Calu3 (cell line): ENCODE measurements around the gene TOM1L2. TPM values are rescaled to one million over a fixed set of nuclear protein-coding genes. Genes with fewer than 3 reads are reported as not detected.
"Not testable (repeated sequence)": the region's sequence is repeated elsewhere in the genome, so short reads cannot be mapped to it uniquely, and the experiment has no call there.

Experiments
- BruUV-seq: library from RNA; stranded (reverse); fragments of 400-500 nt; replicated peaks from 2 replicates; lab custom pipeline; 2021; lab: Mats Ljungman, UMichigan
- CTCF ChIA-PET: fragments of 300-600 bp; sonication (Branson Sonifier 250); formaldehyde crosslinking; loops from one replicate; lab custom pipeline; 2022; ENCODE audit warnings: antibody characterized with exemption; lab: Charles Lee
- DNase-seq: peaks from one replicate; pipeline ENCODE4 v3.0.0; 2022
- H3K27ac Mint-ChIP-seq: one replicate; pipeline ENCODE4 v1.8.0; 2022; ENCODE audit warnings: mixed read lengths; ENCODE audit not compliant: unreplicated experiment
- H3K27me3 Mint-ChIP-seq: one replicate; pipeline ENCODE4 v1.8.0; 2022; ENCODE audit warnings: mixed read lengths; ENCODE audit not compliant: unreplicated experiment
- H3K36me3 Mint-ChIP-seq: one replicate; pipeline ENCODE4 v1.8.0; 2022; ENCODE audit warnings: mild to moderate bottlenecking, moderate library complexity, mixed read lengths; ENCODE audit not compliant: insufficient read depth, unreplicated experiment
- H3K4me1 Mint-ChIP-seq: one replicate; pipeline ENCODE4 v1.8.0; 2022; ENCODE audit warnings: mild to moderate bottlenecking, low read depth, mixed read lengths; ENCODE audit not compliant: unreplicated experiment
- H3K4me3 Mint-ChIP-seq: one replicate; pipeline ENCODE4 v1.8.0; 2022; ENCODE audit warnings: mild to moderate bottlenecking, low read depth, moderate library complexity, mixed read lengths; ENCODE audit not compliant: unreplicated experiment
- H3K9me3 Mint-ChIP-seq: one replicate; pipeline ENCODE4 v1.8.0; 2022; ENCODE audit warnings: low read depth, mixed read lengths; ENCODE audit not compliant: unreplicated experiment
- intact Hi-C: fragments of 100-400 bp; cut with micrococcal nuclease; formaldehyde crosslinking; loops from one replicate; pipeline ENCODE4 v1.10.0; 2022; ENCODE audit not compliant: unreplicated experiment
- total RNA-seq: library from RNA; stranded (reverse); gene quantifications from 2 replicates; pipeline ENCODE4 v1.2.3, GENCODE V29; 2022
- TF ChIP-seq, protein P1 (sequence below): fragments of 200-600 bp; IDR thresholded peaks from one replicate; pipeline ENCODE4 v1.8.0; 2022; ENCODE audit warnings: antibody characterized with exemption; ENCODE audit not compliant: unreplicated experiment

Gene TOM1L2
- total RNA-seq, 1 experiment from 2014 or later: 20.1 TPM

DNA sequence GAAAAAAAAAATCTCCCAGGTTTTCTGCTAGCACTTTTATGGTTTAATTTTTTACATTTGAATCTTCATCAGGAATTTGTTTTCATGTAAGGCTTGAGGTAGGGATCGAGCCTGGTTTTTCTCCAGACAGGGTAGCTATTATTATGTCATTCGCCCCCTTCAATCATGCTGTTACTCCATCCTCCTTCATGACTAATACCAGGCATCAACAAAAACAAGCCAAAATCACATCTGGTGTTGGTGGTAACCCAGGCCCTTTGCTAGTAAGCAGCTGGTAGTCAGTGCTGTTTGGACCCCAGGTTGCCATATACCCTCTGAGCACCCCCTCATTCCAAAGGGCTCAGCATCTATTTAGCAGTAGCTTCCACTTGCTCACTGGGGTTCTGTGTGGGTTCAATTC lies 30.0 kb upstream of the TOM1L2 start:
- CTCF ChIA-PET: no interaction called here
- H3K4me3 Mint-ChIP-seq: no peak overlapping the region

DNA sequence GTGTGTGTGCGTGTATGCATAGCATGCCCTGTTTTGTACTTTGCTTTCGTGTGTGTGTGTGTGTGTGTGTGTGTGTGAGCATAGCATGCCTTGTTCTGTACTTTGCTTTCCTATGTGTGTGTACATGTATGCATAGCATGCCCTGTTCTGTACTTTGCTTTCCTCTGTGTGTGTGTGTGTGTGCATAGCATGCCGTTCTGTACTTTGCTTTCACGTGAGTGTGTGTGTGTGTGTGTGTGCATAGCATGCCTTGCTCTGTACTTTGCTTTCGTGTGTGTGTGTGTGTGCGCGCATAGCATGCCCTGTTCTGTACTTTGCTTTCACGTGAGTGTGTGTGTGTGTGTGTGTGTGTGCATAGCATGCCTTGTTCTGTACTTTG lies 27.8 kb upstream of the TOM1L2 start:
- DNase-seq: no peak
- H3K9me3 Mint-ChIP-seq: no peaks in the 10 kb centered on the region
- no peaks in the 10 kb centered on the region for H3K27me3 Mint-ChIP-seq
- intact Hi-C loops: no loop called here
- BruUV-seq: no TSS peak
- no peaks in the 10 kb centered on the region for H3K36me3 Mint-ChIP-seq
- no peak overlapping the region for H3K27ac Mint-ChIP-seq
- no peaks in the 10 kb centered on the region for H3K4me1 Mint-ChIP-seq
- CTCF ChIA-PET: no interaction called here
- TF ChIP-seq, protein P1, sequence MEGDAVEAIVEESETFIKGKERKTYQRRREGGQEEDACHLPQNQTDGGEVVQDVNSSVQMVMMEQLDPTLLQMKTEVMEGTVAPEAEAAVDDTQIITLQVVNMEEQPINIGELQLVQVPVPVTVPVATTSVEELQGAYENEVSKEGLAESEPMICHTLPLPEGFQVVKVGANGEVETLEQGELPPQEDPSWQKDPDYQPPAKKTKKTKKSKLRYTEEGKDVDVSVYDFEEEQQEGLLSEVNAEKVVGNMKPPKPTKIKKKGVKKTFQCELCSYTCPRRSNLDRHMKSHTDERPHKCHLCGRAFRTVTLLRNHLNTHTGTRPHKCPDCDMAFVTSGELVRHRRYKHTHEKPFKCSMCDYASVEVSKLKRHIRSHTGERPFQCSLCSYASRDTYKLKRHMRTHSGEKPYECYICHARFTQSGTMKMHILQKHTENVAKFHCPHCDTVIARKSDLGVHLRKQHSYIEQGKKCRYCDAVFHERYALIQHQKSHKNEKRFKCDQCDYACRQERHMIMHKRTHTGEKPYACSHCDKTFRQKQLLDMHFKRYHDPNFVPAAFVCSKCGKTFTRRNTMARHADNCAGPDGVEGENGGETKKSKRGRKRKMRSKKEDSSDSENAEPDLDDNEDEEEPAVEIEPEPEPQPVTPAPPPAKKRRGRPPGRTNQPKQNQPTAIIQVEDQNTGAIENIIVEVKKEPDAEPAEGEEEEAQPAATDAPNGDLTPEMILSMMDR: no peak
- no peak overlapping the region for H3K4me3 Mint-ChIP-seq

More for the DNA sequence above, 30.0 kb upstream of the TOM1L2 start:
- no peaks in the 10 kb centered on the region for H3K27me3 Mint-ChIP-seq
- no peaks in the 10 kb centered on the region for H3K4me1 Mint-ChIP-seq
- no peak overlapping the region for H3K27ac Mint-ChIP-seq
- no peak for DNase-seq
- no peaks in the 10 kb centered on the region for H3K9me3 Mint-ChIP-seq
- no TSS peak for BruUV-seq
- intact Hi-C loops: no loop called here
- TF ChIP-seq, protein P1: no peak
- peaks cover 4% of the 10 kb centered on the region for H3K36me3 Mint-ChIP-seq

DNA sequence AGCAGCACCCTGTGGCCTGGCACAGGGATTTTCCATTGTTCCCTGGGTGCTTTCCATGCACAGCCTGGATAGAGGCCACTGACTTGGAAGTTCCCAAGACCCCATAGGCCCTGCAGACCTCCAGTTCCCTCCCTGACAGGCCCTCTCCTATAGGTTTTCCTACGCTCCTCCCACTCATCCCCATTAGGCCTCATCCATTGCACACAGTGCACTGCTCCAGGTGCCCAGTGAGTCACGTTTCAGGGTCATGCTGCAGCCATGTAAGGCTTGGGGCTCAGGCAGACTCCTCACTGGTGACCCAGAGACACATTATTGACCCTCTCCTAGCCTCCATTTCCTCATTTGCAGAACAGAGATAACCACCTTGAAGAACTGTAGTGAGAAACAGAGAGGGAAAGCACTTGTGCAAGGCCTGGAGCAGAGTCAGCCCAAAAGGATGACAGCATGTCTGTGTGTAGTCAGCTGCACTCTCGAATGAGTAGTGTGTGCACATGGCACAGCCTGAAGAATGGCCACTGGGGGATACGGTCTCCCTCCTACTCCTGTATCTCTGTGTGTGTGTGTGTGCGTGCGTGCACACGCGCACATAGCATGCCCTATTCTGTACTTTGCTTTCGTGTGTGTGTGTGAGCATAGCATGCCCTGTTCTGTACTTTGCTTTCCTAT lies 27.3 kb upstream of the TOM1L2 start:
- DNase-seq: no peak
- Mint-ChIP-seq H3K36me3 (no peaks in the 10 kb centered on the region), H3K27me3 (no peaks in the 10 kb centered on the region), H3K27ac (no peak overlapping the region), H3K9me3 (no peaks in the 10 kb centered on the region), H3K4me3 (no peak overlapping the region), H3K4me1 (no peaks in the 10 kb centered on the region)
- intact Hi-C loops: no loop called here
- CTCF ChIA-PET: no interaction called here
- TF ChIP-seq, protein P1: no peak
- BruUV-seq: no TSS peak

DNA sequence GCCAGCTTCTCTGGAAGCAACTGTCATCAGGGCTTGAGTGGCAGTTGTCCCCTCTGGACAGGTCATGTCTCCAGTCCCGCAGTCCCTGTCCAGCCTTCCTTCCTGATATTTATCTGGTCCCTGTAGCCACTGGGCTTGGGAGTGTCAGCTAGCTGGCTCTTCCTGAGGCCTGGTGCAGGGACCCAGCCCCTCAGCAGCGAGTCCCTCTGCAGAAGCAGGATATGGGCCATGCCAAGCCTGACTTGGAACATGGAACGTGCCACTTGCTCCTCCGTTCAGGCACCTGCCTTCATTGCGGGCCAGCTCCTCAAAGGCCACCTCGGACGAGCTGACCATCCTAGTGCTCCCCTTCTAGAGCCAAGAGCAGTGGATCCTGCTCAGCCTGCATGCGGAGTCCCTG lies 26.7 kb upstream of the TOM1L2 start:
- no peaks in the 10 kb centered on the region for H3K9me3 Mint-ChIP-seq
- TF ChIP-seq, protein P1: no peak
- CTCF ChIA-PET: no interaction called here
- no TSS peak for BruUV-seq
- intact Hi-C loops: no loop called here
- H3K36me3 Mint-ChIP-seq: no peaks in the 10 kb centered on the region
- no peaks in the 10 kb centered on the region for H3K27me3 Mint-ChIP-seq
- no peak for DNase-seq
- no peak overlapping the region for H3K27ac Mint-ChIP-seq
- H3K4me3 Mint-ChIP-seq: no peak overlapping the region
- H3K4me1 Mint-ChIP-seq: no peaks in the 10 kb centered on the region

DNA sequence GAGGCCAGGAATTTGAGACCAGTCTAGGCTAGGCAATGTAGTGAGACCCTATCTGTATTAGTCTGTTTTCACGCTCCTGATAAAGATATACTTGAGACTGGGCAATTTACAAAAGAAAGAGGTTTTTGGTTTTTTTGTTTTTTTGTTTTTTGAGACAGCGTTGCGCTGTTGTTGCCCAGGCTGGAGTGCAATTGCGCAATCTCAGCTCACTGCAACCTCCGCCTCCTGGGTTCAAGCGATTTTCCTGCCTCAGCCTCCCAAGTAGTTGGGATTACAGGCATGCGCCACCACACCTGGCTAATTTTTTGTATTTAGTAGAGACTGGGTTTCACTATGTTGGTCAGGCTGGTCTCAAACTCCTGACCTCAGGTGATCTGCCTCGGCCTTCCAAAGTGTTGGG lies 23.7 kb upstream of the TOM1L2 start:
- H3K4me1 Mint-ChIP-seq, DNase-seq, CTCF ChIA-PET, intact Hi-C loops, H3K27me3 Mint-ChIP-seq, BruUV-seq, H3K4me3 Mint-ChIP-seq, H3K9me3 Mint-ChIP-seq, H3K36me3 Mint-ChIP-seq, H3K27ac Mint-ChIP-seq: not testable (repeated sequence)
